GM12865 (cell line): ENCODE results near the gene DMTF1.
A peak's percentile ranks its signal among the peaks of the same experiment; 100 is the strongest.
"Not testable (repeated sequence)": the region's sequence is repeated elsewhere in the genome, so short reads cannot be mapped to it uniquely, and the experiment has no call there.

Experiments
- DNase-seq: peaks from one replicate; pipeline ENCODE4 v3.0.0; 2010; ENCODE audit warnings: low read depth
- H3K4me3 ChIP-seq: 2 replicates; pipeline ENCODE4 v1.5.1; 2011; ENCODE audit warnings: mild to moderate bottlenecking, low read depth, low read length, control low read depth
- TF ChIP-seq, protein P1 (sequence below): IDR thresholded peaks from 2 replicates; pipeline ENCODE4 v1.5.1; 2011; ENCODE audit warnings: low read length, control low read depth, low read depth, inconsistent platforms; ENCODE audit not compliant: insufficient read depth; ENCODE audit errors: missing control alignments

The DMTF1 gene

DNA sequence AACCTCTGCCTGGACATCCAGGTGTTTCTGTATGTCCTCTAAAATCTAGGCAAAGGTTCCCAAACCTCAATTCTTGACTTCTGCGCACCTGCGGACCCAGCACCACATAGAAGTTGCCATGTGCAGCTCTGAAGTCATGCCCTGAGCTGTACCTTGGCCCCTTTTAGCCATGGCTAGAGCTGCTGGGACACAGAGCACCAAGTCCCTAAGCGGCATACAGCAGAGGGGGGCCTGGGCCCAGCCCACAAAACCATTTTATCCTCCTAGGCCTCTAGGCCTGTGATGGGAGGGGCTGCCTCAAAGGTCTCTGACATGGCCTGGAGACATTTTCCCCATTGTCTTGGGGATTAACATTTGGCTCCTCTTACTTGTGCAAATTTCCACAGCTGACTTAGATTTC is 52.7 kb downstream of the DMTF1 start:
- no peak for DNase-seq
- H3K4me3 ChIP-seq = no peak overlapping the region
- TF ChIP-seq, protein P1, sequence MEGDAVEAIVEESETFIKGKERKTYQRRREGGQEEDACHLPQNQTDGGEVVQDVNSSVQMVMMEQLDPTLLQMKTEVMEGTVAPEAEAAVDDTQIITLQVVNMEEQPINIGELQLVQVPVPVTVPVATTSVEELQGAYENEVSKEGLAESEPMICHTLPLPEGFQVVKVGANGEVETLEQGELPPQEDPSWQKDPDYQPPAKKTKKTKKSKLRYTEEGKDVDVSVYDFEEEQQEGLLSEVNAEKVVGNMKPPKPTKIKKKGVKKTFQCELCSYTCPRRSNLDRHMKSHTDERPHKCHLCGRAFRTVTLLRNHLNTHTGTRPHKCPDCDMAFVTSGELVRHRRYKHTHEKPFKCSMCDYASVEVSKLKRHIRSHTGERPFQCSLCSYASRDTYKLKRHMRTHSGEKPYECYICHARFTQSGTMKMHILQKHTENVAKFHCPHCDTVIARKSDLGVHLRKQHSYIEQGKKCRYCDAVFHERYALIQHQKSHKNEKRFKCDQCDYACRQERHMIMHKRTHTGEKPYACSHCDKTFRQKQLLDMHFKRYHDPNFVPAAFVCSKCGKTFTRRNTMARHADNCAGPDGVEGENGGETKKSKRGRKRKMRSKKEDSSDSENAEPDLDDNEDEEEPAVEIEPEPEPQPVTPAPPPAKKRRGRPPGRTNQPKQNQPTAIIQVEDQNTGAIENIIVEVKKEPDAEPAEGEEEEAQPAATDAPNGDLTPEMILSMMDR = no peak

DNA sequence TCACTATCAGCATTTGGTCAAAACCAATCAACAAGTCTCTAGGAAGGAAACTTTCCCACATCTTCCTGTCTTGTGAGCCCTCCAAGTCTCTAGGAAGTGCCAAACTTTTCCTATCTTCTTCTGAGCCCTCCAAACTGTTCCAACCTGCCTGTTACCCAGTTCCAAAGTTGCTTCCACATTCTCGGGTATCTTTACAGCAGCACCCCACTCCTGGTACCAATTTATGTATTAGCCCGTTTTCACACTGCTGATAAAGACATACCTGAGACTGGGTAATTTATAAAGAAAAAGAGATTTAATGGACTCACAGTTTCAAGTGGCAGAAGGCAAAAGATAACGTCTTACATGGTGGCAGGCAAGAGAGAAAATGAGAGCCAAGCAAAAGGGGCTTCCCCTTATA is 53.4 kb downstream of the DMTF1 start:
- not testable (repeated sequence) for DNase-seq, H3K4me3 ChIP-seq

DNA sequence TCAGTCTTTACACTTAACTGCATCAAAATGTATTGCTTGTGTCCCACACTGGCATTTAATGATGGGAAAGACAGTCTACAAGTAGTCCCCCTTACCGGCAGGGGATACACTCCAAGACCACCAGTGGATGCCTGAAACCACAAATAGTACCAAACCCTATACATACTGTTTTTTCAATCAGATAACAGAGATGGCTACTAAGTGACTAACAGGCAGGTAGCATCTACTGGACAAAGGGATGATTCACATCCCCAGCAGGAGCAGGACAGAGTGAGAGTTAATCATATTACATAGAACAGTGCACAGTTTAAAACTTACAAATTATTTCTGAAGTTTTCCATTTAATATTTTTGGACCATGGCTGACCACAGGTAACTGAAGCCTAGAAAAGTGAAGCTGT is 54.1 kb downstream of the DMTF1 start:
- no peak for DNase-seq
- H3K4me3 ChIP-seq = no peak overlapping the region
- TF ChIP-seq, protein P1 = no peak

DNA sequence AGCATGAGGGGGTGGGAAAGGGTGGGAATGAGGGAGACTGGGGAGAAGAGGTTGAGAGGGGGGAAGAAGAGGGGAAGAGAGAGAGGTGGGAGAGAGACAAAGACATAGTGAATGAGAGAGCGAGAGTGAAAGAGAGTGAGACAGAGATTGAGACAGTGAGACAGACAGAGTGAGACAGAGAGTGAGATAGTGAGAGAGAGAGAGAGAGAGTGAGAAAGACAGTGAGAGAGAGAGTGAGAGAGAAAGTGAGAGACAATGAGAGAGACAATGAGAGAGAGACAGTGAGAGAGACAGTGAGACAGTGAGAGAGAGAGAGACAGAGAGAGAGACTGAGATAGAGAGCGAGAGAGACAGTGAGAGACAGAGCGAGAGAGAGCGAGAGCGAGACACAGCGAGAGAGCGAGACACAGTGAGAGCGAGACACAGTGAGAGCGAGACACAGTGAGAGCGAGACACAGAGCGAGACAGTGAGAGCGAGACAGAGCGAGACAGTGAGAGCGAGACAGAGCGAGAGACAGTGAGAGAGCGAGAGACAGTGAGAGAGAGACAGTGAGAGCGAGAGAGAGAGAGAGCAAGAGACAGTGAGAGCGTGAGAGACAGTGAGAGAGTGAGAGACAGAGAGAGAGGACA is 57.2 kb downstream of the DMTF1 start:
- H3K4me3 ChIP-seq = no peak overlapping the region
- TF ChIP-seq, protein P1 = no peak
- DNase-seq = no peak

DNA sequence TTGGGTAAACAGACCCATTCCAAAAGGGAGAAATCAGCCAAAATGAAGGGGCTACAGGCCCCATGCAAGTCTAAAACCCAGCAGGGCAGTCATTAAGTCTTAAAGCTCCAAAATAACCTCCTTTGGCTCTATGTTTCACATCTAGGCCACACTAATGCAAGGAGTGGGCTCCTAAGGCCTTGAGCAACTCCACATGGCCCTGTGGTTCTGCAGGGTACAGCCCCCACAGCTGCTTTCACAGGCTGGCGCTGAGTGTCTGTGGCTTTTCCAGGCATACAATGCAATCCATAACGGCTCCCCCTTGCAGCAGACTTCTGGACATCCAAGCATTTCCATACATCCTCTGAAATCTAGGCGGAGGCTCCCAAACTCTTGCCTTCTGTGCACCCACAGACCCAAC is 58.3 kb downstream of the DMTF1 start:
- TF ChIP-seq, protein P1 = no peak
- DNase-seq = no peak

DNA sequence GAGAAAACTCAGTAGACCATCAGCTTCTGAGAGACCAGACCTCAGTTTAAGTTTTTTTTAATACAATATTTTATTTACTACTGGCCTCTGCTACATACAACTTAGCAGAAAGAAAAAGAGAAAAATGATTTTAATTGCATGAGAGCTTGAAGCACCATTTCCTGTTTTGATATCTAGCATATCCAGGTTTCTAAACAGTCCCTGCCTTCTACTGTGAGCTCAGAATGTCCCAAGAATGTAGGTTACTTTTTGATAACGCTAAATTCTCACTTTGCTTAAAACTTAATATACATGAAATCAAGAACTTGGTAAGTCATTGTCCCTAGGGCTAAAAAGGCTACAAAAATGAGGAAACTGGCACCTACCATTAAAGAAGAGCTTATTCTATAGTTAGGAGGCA is 60.2 kb downstream of the DMTF1 start:
- H3K4me3 ChIP-seq = no peak overlapping the region

More for the DNA sequence above, 58.3 kb downstream of the DMTF1 start:
- H3K4me3 ChIP-seq = no peak overlapping the region

DNA sequence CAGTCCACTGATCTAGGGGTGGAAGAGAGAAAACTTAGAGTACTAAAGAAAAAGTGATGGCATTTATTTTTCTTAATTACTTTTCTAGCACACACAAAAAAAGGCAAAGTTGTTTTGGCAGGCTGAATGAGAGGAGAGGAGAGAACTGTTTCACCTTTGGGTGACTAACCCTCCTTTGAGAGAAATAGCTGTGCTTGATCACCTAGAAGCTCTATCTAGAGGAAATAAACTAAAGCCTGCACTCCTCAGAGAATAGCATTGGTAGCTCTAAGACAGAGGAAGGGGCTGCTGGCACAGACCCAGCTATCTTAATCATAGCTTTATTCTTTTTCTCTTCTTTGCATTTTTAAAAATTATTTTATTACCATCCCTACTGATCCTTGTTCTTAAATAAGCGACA is 61.0 kb downstream of the DMTF1 start:
- DNase-seq = no peak
- H3K4me3 ChIP-seq = peak overlapping the region; percentile 57; the same call in 1 of the 2 replicates
- TF ChIP-seq, protein P1 = no peak

More for the DNA sequence above, 60.2 kb downstream of the DMTF1 start:
- TF ChIP-seq, protein P1 = no peak
- no peak for DNase-seq

DNA sequence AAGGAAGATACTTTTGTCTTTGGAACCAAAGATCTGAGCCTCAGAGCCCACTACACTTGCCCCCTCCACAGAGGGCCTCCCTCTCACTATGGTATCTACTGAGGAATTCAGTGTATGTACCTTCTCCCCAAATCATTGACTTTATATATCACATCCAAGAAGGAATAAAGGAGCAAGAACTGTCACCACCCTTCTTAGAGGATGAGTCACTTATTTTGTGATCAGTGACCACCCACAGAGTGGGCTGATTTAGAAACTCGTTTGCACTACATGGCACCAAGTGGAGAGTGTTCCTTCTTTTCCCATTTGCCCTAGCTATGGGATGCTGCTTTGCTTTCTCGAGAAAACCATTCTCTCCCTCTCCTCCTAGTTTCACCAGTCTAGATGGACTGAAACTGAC is 61.6 kb downstream of the DMTF1 start:
- no peak for DNase-seq
- peak overlapping the region; percentile 57; the same call in 1 of the 2 replicates for H3K4me3 ChIP-seq
- TF ChIP-seq, protein P1 = no peak
